ENCODE data around the gene SCRN1.

GRCh38 chr7:29996321-29996720 is 6.7 kb upstream of the SCRN1 start:
- no peak for TF ChIP-seq CTCF (conservative IDR thresholded peaks at IDR 0.05 in 1 of 2, IDR thresholded peaks at IDR 0.05 in 1 of 2; ENCODE audit: low read depth in 1 of 2, low read length in 2 of 2)
- TF ChIP-seq EZH2 (IDR thresholded peaks at IDR 0.05; ENCODE audit: low read length, missing control alignments), result no peak

Data from fibroblast of lung (primary cell).